ENCODE measurements around the gene SLC35F1. TPM values are rescaled to one million over a fixed set of nuclear protein-coding genes. Genes with fewer than 3 reads are reported as not detected.

SLC35F1 gene
- total RNA-seq, 1 experiment from 2014 or later = not detected

DNA sequence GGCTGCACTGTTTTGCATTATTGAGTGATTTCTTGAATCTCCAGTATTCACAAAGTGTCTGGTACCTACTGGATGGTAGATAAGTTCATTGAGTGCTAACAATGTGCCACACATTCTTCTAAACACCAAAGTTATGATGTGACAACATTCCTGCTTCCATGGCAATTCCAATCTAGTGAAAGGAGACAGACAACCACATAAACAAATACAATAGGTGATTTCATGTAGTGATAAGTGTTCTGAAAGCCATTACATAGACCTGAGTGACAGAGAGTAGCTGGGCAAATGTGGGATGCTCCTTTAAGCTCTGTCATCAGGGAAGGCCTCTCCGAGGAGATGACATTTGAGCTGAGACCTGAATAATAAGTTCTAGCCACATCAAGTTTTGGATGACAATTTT is 295.5 kb downstream of the SLC35F1 start:
- no peaks in the 10 kb centered on the region for H3K36me3 ChIP-seq (ENCODE audit: low read depth)
- H3K27ac ChIP-seq = no peak overlapping the region
- no peaks in the 10 kb centered on the region for H3K9me3 ChIP-seq (ENCODE audit: insufficient read depth, low read depth)
- ChIA-PET POLR2A (ENCODE audit: unreplicated experiment) (no interaction called here), CTCF (no interaction called here)
- H4K20me1 ChIP-seq (ENCODE audit: insufficient read depth) = no peaks in the 10 kb centered on the region
- H3K27me3 ChIP-seq (ENCODE audit: insufficient read depth, low read depth) = no peaks in the 10 kb centered on the region
- H3K4me1 ChIP-seq (replicated peaks; ENCODE audit: insufficient read depth) = no peaks in the 10 kb centered on the region
- H3K4me2 ChIP-seq = no peak overlapping the region
- H3K9me2 ChIP-seq (ENCODE audit: insufficient read depth) = no peaks in the 10 kb centered on the region
- H3K79me2 ChIP-seq (ENCODE audit: low read depth) = no peaks in the 10 kb centered on the region
- intact Hi-C loops (cut with micrococcal nuclease; ENCODE audit: unreplicated experiment) = no loop called here
- no peak for DNase-seq
- no TSS peak for BruUV-seq (replicated peaks)
- H2AFZ ChIP-seq = no peak overlapping the region
- TF ChIP-seq EZH2 (IDR thresholded peaks at IDR 0.05; ENCODE audit: low read depth) = no peak
- TF ChIP-seq, protein P1, sequence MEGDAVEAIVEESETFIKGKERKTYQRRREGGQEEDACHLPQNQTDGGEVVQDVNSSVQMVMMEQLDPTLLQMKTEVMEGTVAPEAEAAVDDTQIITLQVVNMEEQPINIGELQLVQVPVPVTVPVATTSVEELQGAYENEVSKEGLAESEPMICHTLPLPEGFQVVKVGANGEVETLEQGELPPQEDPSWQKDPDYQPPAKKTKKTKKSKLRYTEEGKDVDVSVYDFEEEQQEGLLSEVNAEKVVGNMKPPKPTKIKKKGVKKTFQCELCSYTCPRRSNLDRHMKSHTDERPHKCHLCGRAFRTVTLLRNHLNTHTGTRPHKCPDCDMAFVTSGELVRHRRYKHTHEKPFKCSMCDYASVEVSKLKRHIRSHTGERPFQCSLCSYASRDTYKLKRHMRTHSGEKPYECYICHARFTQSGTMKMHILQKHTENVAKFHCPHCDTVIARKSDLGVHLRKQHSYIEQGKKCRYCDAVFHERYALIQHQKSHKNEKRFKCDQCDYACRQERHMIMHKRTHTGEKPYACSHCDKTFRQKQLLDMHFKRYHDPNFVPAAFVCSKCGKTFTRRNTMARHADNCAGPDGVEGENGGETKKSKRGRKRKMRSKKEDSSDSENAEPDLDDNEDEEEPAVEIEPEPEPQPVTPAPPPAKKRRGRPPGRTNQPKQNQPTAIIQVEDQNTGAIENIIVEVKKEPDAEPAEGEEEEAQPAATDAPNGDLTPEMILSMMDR (conservative IDR thresholded peaks at IDR 0.05) = no peak
- no peak overlapping the region for H3K4me3 ChIP-seq
- no peaks in the 10 kb centered on the region for H3F3A ChIP-seq (ENCODE audit: insufficient read depth, low read depth)

DNA sequence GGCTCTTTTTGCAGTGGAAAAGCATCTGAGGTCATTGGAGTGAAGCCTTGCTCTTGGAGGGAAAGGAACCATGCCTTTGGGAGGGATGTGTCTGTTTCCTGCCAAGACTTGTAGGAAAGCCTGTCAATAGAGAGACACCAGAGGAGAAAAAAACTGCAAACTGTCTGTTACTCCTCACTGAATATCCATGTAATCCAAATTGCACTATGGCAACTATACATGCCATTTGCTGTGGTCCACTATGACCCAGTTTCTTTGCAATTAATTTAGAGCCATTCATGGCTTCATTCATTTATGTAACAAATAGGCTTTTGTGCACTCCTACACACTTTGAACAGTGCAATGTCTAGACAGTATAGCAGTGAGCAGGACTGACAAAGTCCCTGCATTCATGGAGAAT is 296.5 kb downstream of the SLC35F1 start:
- Histone ChIP-seq H3K4me1 (replicated peaks; ENCODE audit: insufficient read depth) (no peaks in the 10 kb centered on the region), H3K9me3 (ENCODE audit: insufficient read depth, low read depth) (no peaks in the 10 kb centered on the region), H3K9me2 (ENCODE audit: insufficient read depth) (no peaks in the 10 kb centered on the region), H3K36me3 (ENCODE audit: low read depth) (no peaks in the 10 kb centered on the region), H3K27me3 (ENCODE audit: insufficient read depth, low read depth) (no peaks in the 10 kb centered on the region), H3K4me3 (no peak overlapping the region), H4K20me1 (ENCODE audit: insufficient read depth) (no peaks in the 10 kb centered on the region), H3K79me2 (ENCODE audit: low read depth) (no peaks in the 10 kb centered on the region), H3F3A (ENCODE audit: insufficient read depth, low read depth) (no peaks in the 10 kb centered on the region), H3K4me2 (no peak overlapping the region), H3K27ac (no peak overlapping the region), H2AFZ (no peak overlapping the region)
- BruUV-seq (replicated peaks) = no TSS peak
- ChIA-PET CTCF (no interaction called here), POLR2A (ENCODE audit: unreplicated experiment) (no interaction called here)
- DNase-seq = no peak
- TF ChIP-seq, protein P1 (conservative IDR thresholded peaks at IDR 0.05) = no peak
- TF ChIP-seq EZH2 (IDR thresholded peaks at IDR 0.05; ENCODE audit: low read depth) = no peak
- intact Hi-C loops (cut with micrococcal nuclease; ENCODE audit: unreplicated experiment) = no loop called here

DNA sequence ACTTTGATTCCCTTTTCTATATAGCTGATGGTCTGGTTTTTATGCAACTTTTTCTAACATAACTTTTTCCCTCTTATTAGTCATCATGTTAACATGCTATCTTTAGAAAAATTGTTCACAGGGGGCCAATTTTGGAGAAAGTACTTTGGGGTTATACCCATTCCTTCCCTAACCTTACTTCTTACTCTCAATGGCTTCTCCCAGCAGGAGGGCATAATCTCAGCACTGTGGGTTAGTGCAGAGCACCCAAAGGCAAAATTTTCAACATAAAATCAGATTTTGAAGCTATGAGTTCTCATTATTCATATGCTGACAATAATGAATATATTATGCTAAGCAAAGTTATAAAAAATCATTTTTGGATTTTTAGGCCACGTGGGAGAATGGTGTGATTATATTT is 299.2 kb downstream of the SLC35F1 start:
- ChIA-PET CTCF (no interaction called here), POLR2A (ENCODE audit: unreplicated experiment) (no interaction called here)
- intact Hi-C loops (cut with micrococcal nuclease; ENCODE audit: unreplicated experiment) = no loop called here
- Histone ChIP-seq H3K27me3 (ENCODE audit: insufficient read depth, low read depth) (no peaks in the 10 kb centered on the region), H3F3A (ENCODE audit: insufficient read depth, low read depth) (no peaks in the 10 kb centered on the region), H2AFZ (no peak overlapping the region), H3K79me2 (ENCODE audit: low read depth) (no peaks in the 10 kb centered on the region), H3K9me3 (ENCODE audit: insufficient read depth, low read depth) (no peaks in the 10 kb centered on the region), H3K4me3 (no peak overlapping the region), H4K20me1 (ENCODE audit: insufficient read depth) (no peaks in the 10 kb centered on the region), H3K4me1 (replicated peaks; ENCODE audit: insufficient read depth) (no peaks in the 10 kb centered on the region), H3K9me2 (ENCODE audit: insufficient read depth) (no peaks in the 10 kb centered on the region), H3K27ac (no peak overlapping the region), H3K36me3 (ENCODE audit: low read depth) (no peaks in the 10 kb centered on the region), H3K4me2 (no peak overlapping the region)
- no peak for TF ChIP-seq EZH2 (IDR thresholded peaks at IDR 0.05; ENCODE audit: low read depth)
- TF ChIP-seq, protein P1 (conservative IDR thresholded peaks at IDR 0.05) = no peak
- DNase-seq = no peak
- no TSS peak for BruUV-seq (replicated peaks)

All from PC-9 (cell line).